ENCODE data around the gene CD4.

Gene CD4

DNA sequence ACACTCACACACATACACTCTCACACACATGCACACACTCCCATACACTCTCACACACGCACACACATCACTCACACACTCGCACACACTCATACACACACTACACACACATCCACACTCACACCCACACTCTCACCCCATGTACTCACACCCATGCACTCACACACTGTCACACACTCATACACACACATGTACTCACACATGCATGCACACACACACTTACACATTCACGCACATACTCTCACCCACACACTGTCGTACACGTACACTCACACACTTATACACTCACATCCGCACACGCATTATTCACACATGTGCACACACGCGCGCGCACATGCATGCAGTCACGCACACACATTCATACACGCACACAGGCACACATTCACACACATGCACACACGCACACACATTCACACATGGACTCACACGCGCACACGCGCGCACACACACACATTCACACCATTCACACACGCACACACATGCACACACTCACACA, 28.4 kb downstream of the CD4 start:
- no peak for DNase-seq

DNA sequence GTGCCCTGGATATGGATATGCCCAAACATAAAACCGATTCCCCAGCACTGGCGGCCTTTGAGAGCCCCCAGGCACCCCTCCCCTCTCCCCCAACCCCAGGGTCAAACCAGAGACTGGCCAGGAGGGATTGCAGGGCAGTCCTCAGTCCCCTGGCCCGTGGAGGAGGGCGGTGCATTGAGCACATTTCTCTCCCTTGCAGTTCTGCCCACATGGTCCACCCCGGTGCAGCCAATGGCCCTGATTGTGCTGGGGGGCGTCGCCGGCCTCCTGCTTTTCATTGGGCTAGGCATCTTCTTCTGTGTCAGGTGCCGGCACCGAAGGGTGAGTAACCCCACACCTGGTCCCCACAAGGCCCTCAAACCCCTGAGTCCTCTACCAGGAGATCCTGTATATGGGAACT, 28.9 kb downstream of the CD4 start:
- no peak for DNase-seq

DNA sequence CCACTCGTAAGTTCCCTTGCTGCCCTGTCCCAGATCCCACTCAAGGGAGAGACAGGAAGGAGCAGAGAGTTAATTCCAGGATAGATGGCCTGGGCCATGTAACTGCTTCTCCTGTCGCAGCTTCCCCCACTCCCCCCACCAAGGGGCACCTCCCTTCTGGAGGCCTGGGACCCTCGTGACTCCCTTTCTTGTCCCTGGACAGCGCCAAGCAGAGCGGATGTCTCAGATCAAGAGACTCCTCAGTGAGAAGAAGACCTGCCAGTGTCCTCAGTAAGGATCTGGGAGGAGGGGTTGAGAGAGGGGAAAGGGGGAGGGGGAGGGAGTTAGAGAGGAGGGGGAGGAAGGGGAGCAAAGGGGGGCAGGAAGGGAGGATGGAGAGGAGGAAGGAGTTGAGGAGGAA, 29.3 kb downstream of the CD4 start:
- no peak for DNase-seq

DNA sequence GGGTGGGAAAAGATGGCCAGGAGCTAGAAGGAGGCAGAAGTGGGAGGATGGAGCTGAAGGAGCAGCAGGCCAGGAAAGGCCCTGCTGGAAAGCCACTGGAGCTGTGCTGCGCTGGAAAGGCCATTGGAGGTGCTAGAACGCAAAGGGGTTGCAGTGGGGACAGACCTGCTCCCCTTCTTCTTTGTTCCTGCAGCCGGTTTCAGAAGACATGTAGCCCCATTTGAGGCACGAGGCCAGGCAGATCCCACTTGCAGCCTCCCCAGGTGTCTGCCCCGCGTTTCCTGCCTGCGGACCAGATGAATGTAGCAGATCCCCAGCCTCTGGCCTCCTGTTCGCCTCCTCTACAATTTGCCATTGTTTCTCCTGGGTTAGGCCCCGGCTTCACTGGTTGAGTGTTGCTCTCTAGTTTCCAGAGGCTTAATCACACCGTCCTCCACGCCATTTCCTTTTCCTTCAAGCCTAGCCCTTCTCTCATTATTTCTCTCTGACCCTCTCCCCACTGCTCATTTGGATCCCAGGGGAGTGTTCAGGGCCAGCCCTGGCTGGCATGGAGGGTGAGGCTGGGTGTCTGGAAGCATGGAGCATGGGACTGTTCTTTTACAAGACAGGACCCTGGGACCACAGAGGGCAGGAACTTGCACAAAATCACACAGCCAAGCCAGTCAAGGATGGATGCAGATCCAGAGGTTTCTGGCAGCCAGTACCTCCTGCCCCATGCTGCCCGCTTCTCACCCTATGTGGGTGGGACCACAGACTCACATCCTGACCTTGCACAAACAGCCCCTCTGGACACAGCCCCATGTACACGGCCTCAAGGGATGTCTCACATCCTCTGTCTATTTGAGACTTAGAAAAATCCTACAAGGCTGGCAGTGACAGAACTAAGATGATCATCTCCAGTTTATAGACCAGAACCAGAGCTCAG, 30.0 kb downstream of the CD4 start:
- no peak for DNase-seq

DNA sequence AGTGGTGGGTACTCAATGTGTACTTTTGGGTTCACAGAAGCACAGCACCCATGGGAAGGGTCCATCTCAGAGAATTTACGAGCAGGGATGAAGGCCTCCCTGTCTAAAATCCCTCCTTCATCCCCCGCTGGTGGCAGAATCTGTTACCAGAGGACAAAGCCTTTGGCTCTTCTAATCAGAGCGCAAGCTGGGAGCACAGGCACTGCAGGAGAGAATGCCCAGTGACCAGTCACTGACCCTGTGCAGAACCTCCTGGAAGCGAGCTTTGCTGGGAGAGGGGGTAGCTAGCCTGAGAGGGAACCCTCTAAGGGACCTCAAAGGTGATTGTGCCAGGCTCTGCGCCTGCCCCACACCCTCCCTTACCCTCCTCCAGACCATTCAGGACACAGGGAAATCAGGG, 30.8 kb downstream of the CD4 start:
- no peak for DNase-seq

DNA sequence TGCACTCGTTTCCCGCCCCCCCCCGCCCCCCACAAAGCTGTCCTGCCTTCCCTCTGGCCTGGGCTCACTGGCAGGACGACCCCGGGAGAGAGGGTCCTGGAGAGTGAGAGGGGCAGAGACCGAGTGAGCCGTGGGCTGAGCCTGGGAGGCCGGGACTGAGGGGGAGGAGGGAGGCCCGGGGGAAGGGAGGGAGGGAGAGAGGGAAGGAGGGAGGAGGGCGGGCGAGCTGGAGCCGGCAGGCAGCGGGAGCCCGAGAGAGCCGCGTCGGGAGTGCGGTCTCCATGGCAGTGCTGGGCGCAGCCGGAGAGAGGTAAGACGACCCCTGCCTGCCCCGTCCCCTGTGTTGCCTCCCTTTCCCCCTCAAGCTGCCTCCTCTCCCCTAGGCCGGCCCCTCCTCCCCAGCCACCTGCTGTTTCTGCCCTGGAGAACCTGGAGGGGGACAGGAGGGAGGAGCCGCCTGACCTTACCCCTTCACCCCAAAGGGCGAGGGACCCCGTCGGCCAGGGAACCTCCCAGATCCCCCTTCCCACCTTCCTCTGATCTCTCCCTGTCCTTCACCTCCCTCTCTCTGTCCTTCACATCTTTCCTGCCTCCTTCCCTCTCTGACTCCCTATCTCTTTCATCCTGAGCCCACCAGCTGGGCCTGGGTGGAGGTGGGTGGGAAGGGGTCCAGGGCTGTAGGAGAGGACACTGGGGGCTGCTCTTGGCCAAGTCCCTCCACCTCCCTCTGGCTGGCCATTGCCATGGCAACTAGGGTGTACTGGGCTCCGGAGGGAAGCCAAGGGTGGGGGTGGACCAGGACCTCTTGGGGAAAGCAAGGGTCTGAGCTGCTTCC, 32.5 kb downstream of the CD4 start, which contains the start of gene GPR162:
TSS of gene GPR162 (plus strand) at position 231 of the 835 bp plus-strand sequence. CDS start 2,078 bp downstream, outside the sequence.
- DNase-seq: peak; percentile 36

DNA sequence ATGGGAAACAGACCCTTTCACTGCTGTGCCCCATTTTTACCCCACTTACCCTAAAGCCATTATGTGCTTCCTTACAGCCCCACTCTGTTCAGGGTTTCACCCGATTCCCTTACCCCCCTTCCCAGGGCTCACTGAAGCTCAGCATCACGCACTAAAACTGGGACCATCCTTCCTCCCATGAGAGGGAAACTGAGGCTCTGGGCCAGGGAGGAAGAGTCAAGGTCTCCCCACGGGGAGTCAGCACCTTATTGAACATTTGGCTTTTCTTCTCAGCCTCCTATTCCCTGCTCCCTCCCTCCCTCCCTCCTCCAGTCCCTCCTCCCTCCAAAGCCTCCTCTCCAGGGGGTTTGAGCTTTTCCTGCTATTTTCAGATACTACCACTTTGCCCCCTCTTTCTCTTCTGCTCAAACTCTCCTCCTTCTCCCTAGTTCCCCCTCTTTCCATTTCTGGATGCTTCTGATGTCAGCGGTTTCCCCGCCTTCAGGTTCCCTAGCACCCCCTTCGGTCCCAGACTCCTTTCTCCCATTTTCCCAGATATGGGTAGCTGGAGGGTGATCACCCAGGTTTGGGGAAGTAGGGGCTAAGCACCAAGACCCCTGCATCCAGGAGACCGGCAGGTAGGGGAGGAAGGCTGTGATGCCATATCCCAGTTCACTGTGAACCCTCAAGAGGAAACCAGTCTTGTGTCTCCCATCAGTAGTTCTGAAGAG, 33.3 kb downstream of the CD4 start:
- no peak for DNase-seq

DNA sequence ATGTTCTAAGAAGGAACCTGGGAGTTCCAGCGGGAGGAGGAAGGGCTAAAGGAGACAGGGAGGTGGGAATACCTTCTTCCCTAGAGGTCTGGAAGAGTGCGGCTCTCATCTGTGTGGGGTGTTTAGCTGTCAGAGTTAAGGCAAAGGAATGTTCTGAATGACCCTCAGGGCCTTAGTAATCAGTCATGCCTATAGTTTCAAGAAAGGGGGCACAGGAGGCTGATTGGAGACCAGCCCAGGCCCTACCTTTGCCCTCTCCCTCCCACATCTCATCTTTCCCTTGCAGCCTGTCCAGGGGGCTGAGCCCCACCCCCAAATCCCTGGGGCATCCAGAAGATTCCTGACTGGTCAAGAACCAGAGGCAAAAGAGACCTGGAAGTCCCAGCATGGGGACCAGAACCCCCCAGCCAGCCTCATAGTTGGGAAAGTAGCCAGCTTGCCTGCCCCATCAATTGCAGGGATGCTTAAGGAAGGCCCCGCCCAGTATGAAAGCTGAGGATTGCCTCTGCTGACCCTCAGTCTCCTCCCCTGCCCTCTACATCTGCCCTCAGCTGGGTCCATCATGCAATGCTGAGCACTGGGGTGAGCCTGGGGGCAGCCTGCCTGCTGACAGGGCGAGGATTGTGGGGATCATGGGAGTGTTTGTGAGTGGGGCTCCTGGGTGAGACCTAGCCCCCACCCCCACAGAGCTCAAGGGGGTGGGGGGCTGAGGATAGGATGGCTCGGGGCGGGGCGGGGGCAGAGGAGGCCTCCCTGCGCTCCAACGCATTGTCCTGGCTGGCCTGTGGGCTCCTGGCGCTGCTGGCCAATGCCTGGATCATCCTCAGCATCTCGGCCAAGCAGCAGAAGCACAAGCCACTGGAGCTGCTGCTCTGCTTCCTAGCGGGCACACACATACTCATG, 34.1 kb downstream of the CD4 start:
- DNase-seq: no peak

DNA sequence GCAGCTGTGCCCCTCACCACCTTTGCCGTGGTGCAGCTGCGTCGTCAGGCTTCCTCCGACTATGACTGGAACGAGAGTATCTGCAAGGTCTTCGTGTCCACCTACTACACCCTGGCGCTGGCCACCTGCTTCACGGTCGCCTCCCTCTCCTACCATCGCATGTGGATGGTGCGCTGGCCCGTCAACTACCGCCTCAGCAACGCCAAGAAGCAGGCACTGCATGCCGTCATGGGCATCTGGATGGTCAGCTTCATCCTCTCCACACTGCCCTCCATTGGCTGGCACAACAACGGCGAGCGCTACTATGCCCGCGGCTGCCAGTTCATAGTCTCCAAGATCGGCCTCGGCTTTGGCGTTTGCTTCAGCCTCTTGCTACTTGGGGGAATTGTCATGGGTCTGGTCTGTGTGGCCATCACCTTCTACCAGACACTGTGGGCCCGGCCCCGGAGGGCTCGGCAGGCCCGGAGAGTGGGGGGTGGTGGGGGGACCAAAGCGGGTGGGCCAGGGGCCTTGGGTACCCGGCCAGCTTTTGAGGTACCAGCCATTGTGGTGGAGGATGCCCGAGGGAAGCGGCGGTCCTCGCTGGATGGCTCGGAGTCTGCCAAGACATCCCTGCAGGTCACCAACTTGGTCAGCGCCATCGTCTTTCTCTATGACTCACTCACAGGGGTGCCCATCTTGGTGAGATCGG, 34.9 kb downstream of the CD4 start:
- DNase-seq: no peak

DNA sequence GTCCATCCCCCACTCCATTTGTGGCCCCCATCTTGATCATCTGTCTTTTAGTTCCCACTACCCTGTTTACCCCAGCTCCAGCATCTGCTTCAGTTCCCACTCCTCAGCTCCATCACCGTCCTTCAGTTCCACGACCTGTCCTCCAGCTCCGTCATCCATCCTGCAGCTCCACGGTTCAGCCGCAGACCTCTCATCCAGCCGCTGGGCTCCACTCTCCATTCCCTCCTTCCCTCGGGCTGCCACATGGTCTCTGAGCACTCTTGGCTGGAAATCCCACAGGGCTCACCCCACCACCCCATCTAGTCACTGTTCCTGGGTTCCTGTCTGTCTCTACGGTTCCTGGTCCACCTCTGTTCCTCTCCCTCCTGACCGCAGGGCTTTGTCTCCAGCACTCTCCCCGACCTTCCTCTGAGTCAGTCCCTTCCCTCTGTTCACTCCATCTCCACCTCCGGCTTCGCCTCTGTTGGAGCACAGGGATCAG, 35.6 kb downstream of the CD4 start:
- no peak for DNase-seq

DNA sequence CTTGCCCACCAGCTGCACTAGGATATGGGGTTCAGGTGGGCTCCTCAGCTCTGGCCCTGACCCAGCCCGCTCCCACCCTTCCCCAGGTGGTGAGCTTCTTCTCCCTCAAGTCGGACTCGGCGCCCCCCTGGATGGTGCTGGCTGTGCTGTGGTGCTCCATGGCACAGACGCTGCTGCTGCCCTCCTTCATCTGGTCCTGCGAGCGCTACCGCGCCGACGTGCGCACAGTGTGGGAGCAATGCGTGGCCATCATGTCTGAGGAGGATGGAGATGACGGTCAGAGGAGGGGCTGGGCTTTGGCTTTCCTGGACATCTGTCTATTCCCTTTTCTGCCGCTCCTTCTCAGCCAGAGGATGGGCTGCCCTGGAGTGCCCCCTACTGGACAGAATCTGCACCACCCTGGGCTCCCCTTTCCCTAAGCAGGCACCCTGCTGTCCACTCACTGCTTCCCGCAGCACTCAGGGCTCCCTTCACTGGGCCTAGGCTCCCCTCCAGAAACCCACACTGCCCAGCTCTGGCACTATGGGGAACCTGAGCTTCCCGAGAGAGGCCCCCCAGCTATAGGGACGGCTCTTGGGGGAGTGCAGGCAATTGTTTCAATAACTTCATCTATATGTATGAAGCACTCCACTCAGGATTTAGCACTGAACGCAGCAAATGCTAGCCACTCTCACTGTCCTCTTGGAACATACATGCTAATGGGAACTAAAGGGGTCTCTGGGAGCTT, 36.2 kb downstream of the CD4 start:
- DNase-seq: peak; percentile 53

DNA sequence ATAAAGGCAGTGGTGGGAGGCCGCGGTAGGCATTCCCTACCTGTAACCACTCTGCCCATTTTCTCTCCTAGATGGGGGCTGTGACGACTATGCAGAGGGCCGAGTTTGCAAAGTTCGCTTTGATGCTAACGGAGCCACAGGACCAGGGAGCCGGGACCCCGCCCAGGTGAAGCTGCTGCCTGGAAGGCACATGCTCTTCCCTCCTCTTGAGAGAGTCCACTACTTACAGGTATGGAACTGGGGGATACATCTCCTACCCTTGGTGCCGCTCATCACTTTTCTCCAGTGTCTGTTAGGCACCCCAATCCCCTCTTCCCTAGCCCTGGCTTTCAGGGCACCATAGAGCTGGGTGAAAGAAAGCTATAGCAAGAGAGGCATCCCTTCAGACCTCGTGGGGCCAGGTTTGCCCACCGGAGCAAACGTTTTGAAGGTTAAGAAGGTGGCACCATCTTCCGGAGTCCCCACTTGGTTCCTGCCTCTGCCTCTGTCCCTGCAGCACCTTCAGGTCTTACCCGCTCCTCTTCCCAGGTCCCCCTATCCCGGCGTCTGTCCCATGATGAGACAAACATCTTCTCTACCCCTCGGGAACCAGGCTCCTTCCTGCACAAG, 36.9 kb downstream of the CD4 start:
- no peak for DNase-seq

DNA sequence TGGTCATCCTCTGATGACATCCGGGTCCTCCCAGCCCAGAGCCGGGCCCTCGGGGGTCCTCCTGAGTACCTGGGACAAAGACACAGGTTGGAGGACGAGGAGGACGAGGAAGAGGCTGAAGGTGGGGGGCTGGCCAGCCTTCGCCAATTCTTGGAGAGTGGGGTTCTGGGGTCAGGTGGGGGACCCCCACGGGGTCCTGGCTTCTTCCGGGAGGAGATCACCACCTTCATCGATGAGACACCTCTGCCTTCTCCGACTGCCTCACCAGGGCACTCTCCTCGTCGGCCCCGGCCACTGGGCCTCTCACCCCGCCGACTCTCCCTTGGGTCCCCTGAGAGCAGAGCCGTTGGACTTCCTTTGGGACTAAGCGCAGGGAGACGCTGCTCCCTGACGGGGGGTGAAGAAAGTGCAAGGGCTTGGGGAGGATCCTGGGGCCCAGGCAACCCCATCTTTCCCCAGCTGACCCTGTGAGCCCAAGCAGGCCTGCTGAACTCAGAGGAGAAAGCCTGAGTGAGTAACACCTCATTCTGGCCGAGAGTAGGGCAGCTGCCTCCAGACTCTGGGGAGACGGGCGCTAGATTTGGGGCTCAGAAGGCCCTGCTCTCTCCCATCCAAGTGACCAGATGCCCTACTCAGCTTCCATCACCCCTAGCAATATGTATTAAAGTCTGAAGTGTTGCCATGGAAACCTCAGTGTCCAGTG, 37.6 kb downstream of the CD4 start:
- DNase-seq: no peak

DNA sequence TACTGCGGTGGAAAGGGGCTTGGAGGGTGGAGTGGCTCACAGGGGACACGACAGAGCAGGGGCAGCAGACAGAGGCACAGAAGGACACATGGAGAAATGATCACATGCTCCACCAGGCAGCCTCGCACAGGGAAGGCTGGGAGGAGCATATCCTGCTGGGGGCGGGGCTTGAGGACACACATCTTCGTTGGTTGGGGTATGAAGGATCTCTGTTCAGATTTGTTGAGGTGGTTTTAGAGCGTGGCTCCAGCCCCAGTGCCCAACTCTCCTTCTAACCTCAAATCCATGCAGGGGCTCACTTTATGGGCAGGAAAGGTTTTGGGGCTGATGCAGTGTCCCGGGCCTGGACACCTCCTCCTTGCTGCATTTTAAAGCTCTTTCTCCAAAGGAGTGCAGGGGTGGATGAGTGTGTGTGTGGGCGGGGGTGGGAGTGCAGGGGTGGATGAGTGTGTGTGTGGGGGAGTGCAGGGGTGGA, 38.1 kb downstream of the CD4 start:
- DNase-seq: peak; percentile 73

DNA sequence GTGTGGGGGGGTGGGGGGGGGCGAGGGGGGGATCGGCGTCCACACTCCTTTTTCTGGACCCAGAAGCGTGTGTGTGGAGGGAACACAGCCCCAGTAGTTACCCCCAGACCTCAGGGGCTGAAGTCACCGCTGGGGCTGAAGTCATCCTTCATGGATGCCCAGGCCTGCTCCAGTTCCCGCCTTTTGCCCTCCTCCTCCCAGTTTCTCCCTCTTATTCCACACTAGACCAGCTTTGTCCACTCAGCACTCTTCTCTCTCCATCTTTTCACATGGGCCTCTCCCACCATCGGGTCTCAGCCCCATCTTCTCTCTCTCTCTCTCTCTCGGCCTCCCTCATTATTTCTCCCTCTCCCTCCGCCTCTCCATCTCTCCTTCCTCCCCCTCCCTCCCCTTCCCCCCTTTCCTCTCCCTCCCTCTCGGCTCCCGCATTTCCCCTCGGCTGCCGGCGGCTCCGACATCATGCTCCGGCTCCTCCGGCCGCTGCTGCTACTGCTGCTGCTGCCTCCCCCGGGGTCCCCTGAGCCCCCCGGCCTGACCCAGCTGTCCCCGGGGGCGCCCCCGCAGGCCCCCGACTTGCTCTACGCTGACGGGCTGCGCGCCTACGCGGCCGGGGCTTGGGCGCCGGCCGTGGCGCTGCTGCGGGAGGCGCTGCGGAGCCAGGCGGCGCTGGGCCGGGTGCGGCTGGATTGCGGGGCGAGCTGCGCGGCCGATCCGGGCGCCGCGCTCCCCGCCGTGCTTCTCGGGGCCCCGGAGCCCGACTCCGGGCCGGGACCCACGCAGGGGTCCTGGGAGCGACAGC, 38.9 kb downstream of the CD4 start, which contains the start of gene P3H3:
TSS of gene P3H3 (plus strand) at position 426 of the 799 bp plus-strand sequence. CDS start at position 460, 34 bp downstream.
- peak; percentile 33 for DNase-seq

DNA sequence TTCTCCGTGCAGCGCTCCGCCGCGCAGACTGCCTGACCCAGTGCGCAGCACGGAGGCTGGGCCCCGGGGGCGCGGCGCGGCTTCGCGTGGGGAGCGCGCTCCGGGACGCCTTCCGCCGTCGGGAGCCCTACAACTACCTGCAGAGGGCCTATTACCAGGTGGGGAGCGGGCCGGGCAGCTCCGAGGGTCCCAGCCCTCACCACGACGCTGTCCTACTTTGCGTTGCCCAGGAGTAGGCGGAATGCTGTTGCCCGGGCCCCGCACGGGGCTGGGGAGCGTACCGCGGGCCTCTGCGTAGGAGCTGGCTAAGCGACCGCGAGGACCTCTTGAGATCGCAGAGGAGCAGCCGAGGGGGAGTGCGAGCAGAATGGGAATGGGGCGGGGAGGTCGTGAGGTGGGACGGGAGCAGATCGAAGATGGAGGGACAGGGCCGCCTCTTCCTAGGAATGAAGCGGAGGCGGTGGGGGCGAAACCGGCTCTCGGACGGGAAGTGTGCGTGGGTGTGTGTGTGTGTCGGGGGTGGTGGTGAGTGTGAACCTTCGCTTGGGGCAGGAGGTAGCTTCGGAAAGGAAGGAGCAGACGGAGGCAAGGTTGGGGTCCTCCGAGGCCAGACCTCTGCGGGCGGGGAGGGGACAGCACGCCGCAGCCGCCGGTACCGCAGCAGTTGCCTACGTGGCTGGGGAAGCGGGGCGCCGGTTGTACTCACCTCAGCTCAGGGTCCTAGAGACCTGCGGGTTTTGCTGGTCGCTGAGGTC, 39.6 kb downstream of the CD4 start:
- peak; percentile 45 for DNase-seq

DNA sequence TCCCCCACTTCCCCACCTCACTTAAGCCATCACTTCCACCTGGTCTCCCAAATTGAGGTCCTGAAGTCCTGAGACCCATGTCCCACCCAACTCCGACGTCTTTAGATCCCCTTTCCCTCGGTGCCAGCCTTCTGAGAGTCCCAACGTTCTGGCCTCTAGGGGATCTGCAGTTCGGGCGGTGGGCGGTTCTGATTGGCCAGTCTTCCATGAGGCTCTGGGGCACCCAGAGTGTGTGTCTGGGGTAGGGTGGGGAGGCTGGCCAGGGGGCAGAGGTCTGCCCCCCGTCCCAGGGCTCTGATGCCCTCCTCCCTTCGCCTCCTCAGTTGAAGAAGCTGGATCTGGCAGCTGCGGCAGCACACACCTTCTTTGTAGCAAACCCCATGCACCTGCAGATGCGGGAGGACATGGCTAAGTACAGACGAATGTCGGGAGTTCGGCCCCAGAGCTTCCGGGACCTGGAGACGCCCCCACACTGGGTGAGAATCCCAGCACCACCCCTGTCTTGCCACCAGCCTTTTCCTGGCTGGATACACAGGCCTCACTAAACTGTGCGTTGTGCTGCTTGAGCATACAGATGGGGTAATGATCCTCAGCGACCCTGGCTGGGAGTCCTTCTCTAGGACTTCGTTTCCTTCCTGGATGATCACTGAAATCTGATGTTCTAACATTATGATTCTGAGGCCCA, 40.4 kb downstream of the CD4 start:
- DNase-seq: peak; percentile 45
